GM19438 (cell line): ENCODE data around the gene NLRP7.
"Not testable (repeated sequence)": the region's sequence is repeated elsewhere in the genome, so short reads cannot be mapped to it uniquely, and the experiment has no call there.

Experiments used
- ATAC-seq: cut with Tn5 transposase; IDR thresholded peaks from one replicate; pipeline ENCODE4 v1.9.1; 2021; ENCODE audit warnings: low read depth; ENCODE audit not compliant: unreplicated experiment

NLRP7 gene

DNA sequence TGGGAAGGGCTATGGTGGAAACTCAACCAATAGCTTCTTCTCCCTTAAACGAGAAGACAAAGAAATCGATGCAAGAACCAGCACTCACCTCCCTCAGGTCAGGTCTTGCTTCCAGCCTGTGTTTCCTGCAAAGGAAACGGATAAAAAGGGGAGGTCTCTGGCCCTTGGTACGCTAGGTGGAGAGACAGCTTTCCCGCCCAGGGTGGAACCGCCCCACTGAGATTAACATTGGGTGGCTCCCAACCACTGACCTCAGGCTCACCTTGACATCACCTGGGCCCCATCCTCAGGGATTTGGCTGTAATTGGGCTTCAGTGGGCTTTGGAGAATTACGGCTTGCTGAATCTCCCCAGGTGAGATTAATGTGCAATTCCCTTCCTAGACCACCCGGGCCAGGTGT is at the start of gene NLRP7:
Gene NLRP7, minus strand, starts transcription at position 150 of the 400 bp plus-strand sequence.
- ATAC-seq, result no peak

DNA sequence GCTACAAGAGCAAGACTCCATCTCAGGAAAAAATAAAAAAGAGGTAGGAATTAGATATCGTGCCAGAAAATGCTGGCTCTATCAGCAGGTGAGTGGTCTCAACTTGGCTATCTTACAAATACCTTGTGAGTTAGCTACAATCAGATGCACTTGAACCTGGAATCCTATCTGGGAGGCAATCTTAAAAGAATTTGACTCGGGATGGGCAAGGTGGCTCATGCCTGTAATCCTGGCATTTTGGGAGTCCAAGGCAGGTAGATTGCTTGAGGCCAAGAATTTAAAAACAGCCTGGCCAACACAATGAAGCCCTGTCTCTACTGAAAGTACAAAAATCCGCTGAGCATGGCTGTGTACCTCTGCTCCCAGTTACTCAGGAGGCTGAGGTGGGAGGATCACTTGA is 48.2 kb upstream of the NLRP7 start:
- no peak for ATAC-seq

DNA sequence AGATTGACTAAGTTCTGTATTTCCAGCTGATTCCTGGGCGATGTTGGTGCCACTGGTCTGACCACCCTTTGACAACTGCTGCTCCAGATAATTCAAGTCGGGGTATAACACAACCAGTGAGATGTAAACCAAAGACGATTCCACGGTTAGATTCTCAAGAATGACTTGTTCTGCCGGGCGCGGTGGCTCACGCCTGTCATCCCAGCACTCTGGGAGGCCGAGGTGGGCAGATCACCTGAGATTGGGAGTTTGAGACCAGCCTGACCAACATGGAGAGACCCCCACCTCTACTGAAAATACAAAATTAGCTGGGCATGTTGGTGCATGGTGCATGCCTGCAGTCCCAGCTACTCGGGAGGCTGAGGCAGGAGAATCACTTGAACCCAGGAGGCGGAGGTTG is 42.2 kb upstream of the NLRP7 start:
- ATAC-seq, result not testable (repeated sequence)

DNA sequence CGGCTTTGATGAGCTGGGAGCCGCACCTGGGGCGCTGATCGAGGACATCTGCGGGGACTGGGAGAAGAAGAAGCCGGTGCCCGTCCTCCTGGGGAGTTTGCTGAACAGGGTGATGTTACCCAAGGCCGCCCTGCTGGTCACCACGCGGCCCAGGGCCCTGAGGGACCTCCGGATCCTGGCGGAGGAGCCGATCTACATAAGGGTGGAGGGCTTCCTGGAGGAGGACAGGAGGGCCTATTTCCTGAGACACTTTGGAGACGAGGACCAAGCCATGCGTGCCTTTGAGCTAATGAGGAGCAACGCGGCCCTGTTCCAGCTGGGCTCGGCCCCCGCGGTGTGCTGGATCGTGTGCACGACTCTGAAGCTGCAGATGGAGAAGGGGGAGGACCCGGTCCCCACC is 35.2 kb upstream of the NLRP7 start:
- not testable (repeated sequence) for ATAC-seq

DNA sequence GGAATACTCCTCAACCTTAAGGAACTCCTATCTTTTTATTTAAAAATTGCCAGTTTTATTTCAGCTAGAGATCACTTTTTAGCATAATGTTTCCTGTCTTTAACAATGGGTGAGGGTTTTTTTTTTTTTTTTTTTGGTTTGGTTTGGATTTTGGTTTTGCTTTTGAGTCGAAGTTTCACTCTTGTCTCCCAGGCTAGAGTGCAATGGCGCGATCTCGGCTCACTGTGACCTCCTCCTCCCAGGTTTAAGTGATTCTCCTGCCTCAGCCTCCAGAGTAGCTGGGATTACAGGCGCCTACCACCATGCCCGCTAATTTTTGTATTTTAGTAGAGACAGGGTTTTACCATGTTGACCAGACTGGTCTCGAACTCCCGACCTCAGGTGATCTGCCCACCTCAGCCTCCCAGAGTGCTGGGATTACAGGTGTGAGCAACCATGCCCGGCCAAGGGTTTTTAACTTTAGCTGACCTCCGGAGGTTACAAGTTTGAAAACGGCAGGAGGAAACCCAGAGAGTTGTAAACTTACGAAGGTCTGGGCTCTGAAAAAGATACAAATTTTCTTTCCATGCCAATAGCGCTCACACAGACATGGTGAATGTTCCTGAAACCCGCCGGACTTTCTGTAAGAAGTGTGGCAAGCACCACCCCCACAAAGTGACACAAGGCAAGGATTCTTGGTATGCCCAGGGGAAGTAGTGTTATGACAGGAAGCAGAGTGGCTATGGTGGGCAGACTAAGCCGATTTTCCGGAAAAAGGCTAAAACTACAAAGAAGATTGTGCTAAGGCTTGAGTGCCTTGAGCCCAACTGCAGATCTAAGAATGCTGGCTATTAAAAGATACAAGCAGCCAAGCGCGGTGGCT is 26.1 kb upstream of the NLRP7 start:
- not testable (repeated sequence) for ATAC-seq

DNA sequence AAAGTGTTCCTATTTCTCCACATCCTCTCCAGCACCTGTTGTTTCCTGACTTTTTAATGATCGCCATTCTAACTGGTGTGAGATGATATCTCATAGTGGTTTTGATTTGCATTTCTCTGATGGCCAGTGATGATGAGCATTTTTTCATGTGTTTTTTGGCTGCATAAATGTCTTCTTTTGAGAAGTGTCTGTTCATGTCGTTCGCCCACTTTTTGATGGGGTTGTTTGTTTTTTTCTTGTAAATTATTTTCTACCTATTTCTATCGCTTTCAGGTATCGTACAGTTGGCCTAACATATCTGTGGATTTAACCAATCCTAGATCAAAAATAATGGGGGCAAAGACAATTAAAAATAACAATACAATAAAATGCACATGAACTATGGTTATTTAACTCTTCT is 24.1 kb upstream of the NLRP7 start:
- ATAC-seq, result not testable (repeated sequence)

DNA sequence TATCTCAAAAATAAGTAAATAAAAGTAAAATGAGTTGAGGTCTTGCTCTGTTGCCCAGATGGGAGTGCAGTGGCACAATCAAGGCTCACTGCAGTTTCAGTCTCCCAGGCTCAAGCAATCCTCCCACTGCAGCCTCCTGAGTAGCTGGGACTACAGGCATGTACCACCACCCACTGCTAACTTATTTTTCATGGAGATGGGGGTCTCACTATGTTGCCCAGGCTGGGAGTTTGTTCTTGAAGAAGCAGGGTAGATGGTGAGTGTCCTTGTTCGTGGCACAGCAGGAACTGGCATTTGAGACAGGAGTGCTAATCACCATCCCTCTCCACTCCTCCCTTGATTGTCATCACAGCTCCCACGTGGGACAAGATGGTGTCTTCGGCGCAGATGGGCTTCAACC is 22.3 kb upstream of the NLRP7 start:
- ATAC-seq, result no peak

DNA sequence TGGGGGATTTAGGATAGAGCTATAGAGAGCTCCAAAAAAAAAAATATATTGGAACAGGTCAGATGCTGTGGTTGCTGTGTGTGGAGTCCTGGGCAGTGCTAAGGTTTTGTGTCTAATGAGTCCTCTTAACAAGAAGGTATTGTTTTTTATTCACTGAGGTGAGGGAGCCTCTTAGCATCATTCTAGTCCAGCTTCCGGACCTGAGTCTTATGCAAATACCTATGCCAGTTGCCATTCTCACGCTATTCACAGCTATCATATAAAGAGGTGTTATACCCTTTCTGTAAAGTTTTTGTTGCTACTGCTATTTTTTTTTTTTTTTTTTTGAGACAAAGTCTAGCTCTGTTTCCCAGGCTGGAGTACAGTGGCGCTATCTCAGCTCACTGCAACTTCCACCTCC is 20.3 kb upstream of the NLRP7 start:
- no peak for ATAC-seq

DNA sequence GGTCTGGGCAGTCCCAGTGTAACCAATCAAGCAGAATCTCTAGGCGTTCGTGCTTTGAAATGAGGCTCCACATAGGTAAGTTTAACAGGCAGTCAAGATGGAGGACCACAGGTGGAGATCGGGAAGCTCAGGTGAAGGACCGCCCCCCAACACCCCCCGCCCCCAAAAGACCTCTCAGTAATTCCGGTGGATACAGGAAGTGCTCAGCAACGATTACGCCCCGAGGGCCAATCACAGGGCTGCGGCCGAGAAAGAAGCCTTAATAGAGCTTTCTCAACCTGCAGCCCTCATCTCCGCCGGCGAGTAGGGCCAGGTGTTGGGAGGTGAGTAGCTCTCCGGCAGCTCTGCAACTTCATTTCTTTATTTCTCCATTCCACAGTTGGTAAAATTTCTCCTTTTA is 17.7 kb upstream of the NLRP7 start:
- not testable (repeated sequence) for ATAC-seq

DNA sequence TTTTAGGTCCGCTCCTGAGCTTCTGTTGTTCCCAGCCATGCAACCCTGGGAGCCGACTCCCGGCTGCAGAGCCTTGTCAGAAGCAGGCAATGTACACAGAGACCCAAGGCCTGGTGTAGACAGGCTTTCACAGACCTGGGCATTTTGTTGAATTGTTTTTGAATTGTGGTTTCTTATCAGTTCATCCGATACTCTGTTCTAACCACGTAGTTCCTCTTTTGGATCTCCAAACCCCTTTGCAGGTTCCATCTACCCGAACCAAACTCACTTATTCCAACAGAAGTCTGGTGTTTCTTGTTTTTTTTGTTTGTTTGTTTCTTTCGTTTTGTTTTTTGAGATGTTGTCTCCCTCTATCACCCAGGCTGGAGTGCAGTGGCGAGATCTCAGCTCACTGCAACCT is 12.5 kb upstream of the NLRP7 start:
- no peak for ATAC-seq

DNA sequence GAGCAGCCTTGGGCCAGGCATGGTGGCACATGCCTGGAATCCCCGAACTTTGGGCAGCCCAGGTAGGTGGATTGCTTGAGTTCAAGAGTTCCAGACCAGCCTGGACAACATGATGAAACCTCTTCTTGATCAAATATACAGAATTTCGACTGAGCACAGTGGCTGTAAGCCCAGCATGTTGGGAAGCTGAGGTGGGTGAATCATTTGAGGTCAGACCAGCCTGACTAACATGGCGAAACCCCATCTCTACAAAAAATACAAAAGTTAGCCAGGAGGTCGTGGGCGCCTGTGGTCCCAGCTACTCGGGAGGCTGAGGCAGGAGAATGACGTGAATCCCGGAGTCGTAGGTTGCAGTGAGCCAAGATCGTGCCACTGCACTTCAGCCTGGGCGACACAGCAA is 8.0 kb upstream of the NLRP7 start:
- ATAC-seq, result no peak

DNA sequence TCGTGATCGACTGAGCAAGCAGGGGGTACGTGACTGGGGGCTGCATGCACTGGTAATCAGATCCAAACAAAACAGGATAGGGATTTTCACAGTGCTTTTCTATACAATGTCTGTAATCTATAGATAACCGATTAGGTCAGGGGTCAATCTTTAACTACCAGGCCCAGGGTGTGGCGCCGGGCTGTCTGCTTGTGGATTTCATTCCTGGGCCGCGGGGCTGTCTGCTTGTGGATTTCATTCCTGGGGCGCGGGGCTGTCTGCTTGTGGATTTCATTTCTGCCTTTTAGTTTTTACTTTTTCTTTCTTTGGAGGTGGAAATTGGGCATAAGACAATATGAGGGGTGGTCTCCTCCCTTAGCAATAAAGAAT is 6.0 kb upstream of the NLRP7 start:
- not testable (repeated sequence) for ATAC-seq

DNA sequence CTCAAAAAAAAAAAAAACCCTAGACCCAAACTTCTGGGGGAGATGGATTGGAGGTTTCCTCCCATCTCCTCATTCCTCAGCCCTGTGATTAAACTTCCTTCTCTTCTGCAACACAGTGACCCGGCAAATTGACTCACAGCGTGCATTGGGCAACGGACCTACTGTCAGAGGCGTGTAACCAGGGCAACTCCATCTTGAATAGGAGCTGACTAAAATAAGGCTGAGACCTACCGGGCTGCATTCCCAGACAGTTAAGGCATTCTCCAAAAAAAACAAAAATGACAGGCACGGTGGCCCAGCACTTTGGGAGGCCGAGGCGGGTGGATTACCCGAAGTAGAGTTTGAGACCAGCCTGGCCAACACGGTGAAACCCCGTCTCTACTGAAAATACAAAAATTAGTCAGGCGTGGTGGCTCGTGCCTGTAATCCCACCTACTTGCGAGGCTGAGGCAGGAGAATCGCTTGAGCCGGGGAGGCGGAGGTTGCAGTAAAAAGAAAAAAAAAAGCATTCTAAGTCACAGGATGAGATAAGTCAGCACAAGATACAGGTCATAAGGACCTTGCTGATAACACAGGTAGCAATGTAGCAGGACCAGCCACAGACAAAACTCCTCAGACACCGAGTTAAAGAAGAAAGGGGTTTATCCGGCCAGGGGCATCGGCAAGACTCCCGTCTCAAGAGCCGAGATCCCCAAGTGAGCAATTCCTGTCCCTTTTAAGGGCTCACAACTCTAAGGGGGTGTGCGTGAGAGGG is 5.4 kb upstream of the NLRP7 start:
- ATAC-seq, result no peak

DNA sequence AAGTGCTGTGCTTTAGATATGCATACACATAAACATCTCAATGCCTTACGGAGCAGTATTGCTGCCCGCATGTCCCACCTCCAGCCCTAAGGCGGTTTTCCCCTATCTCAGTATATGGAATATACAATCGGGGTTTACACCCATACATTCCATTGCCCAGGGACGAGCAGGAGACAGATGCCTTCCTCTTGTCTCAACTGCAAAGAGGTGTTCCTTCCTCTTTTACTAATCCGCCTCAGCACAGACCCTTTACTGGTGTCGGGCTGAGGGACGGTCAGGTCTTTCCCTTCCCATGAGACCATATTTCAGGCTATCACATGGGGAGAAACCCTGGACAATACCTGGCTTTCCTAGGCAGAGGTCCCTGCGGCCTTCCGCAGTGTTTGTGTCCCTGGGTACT is 3.2 kb upstream of the NLRP7 start:
- ATAC-seq, result not testable (repeated sequence)

DNA sequence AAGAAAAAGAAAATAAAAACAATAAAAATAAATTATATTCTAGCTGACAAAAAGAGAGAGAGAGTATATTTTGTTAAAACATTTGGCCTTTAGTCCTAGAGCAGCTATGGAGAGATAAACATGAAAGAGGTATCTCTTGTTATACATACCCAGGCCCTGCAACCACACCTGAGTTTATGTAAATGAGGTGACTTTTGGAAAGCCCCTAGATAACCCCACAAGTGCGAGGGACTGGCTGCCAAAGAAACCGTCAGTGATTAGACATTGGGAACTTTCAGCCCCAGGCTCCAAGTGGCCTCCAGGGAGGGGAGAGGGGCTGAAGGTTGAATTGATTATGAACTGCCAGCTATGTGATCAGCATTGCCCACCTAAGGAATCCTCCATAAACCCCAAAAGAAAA is 2.1 kb upstream of the NLRP7 start:
- no peak for ATAC-seq

DNA sequence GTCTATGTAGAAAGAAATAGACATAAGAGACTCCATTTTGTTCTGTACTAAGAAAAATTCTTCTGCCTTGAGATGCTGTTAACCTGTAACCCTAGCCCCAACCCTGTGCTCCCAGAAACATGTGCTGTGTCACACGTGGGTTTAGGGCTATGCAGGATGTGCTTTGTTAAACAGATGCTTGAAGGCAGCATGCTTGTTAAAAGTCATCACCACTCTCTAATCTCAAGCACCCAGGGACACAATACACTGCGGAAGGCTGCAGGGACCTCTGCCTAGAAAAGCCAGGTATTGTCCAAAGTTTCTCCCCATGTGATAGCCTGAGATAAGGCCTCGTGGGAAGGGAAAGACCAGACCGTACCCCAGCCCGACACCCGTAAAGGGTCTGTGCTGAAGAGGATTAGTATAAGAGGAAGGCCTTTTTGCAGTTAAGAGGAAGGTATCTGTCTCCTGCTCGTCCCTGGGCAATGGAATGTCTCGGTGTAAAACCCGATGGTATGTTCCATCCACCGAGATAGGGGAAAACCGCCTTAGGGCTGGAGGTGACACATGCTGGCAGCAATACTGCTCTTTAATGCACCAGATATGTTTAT is 3.5 kb downstream of the NLRP7 start:
- not testable (repeated sequence) for ATAC-seq

DNA sequence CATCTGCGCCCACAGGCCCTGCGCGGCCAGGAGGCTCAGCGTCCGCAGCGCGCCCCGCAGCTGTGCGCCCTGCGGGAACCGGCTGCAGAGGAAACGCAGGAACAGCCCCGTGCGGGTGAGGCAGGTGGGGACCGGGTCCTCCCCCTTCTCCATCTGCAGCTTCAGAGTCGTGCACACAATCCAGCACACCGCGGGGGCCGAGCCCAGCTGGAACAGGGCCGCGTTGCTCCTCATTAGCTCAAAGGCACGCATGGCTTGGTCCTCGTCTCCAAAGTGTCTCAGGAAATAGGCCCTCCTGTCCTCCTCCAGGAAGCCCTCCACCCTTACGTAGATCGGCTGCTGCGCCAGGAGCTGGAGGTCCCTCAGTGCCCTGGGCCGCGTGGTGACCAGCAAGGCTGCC is 7.8 kb downstream of the NLRP7 start:
- not testable (repeated sequence) for ATAC-seq

DNA sequence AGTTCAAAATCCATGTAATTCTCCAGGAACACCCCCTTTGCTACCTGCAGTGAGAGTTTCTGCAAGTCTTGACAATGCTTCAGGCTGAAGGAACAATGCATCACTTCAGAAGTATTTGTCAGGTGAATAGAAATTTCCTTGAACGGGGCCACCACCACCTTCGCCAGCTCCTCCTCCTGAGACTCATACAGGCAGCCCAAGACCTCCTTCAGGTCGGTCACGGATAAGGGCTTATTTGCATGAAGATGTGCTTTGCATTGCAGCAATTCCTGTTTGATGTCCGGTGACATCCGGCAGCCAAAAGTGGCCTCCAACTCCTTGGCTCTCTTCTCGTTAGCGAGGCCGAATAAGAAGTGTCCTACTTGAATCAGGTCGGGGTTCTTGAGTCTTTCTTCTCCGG is 8.4 kb downstream of the NLRP7 start:
- no peak for ATAC-seq

DNA sequence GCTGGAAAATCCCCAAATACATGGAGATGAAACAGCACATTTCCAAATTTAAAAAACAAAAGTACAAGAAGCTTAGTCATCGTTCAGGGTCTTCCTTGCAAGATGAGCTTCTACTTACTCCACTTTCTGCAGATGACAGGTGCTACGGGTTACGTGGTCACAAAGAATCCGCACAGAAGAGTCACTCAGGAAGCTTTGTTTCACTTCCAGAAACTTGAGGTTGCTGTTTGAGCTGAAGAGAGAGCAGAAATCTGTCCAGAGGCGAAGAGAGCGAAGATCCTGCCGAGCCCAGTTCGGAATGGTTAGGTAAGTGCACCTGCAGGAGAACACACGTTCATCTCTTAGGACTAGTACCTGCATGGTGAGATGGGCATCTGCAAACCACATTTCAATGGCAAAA is 9.4 kb downstream of the NLRP7 start:
- no peak for ATAC-seq

DNA sequence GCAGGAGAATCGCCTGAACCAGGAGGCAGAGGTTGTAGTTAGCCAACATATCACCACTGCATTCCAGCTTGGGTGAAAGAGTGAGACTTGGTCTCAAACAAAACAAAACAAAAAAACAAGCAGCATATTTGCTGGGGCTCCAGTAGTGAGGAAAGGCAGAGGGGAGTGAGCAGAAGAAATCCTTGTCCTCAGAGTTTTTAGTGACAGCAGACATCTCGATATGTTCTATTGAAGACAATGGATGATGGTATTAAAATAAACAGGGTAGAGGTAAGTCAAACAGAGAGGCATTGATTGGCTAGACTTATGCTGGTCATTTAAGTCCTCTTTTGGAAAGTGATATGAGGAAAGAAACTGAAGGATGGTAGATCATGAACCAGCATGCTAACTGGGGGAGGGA is 19.0 kb downstream of the NLRP7 start:
- no peak for ATAC-seq

DNA sequence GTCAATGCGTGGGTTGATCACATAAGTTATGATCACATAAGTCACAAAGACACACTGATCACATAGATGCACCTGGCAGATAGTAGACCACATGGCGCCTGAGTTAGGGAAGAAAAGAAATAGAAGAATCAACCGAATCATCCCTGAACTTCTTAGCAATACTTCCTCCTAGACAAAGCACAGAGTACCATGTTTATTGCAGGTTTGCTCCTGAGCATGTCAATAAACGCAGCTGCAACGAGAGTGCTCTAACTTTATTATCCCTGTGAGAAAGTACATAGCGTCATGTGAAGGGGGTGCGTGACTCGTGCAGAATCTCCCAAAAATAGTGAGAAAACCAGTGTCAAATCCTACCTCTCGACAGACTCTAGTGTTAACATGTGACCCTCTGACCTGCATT is 24.1 kb downstream of the NLRP7 start:
- ATAC-seq, result no peak

DNA sequence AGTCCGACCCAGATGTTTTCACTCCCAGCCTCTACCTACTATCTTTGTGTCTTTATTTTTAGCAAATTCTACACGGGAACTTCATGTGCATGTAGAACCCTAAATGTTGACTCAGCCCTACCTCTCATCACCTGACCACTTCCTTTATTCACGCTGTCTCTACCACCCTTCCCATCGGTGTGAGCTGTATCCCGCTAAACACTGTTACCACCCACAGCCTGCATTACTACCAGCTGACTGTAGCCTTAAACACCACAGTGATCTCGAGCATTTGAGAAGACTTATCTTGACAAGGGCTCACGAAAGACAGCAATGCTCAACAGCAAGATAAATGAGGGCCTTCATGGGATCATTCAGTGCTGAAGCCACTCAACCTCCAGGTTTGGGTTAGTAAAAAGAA is 26.2 kb downstream of the NLRP7 start:
- no peak for ATAC-seq
